ENCODE measurements around the gene LDAH.

LDAH gene

GRCh38 chr2:20663196-20664070, 159.5 kb downstream of the LDAH start:
- no peak for TF ChIP-seq CTCF (IDR thresholded peaks at IDR 0.05; ENCODE audit: borderline replicate concordance, control extremely low read depth, extremely low read depth, insufficient read depth, missing control alignments)
- in situ Hi-C loops (cut with MboI; ENCODE audit: low sequenced_read_pairs, unreplicated experiment): loop anchor here (10.0 kb wide), 1 partner anchor 301 kb away; no protein-coding TSS in a partner anchor
- no peak for DNase-seq (ENCODE audit: low spot score)

- DNase-seq (ENCODE audit: low spot score): no peak
- in situ Hi-C loops (cut with MboI; ENCODE audit: low sequenced_read_pairs, unreplicated experiment): loop anchor here (10.0 kb wide), 1 partner anchor 302 kb away; no protein-coding TSS in a partner anchor
- TF ChIP-seq CTCF (IDR thresholded peaks at IDR 0.05; ENCODE audit: borderline replicate concordance, control extremely low read depth, extremely low read depth, insufficient read depth, missing control alignments): no peak
Observed at GRCh38 chr2:20662308-20662937, 160.5 kb downstream of the LDAH start.

GRCh38 chr2:20661421-20662307, 161.2 kb downstream of the LDAH start:
- peak; percentile 84 for DNase-seq (ENCODE audit: low spot score)
- TF ChIP-seq CTCF (IDR thresholded peaks at IDR 0.05; ENCODE audit: borderline replicate concordance, control extremely low read depth, extremely low read depth, insufficient read depth, missing control alignments): peak; percentile 93

GRCh38 chr2:20660506-20661420, 162.1 kb downstream of the LDAH start:
- DNase-seq (ENCODE audit: low spot score): no peak
- in situ Hi-C loops (cut with MboI; ENCODE audit: low sequenced_read_pairs, unreplicated experiment): loop anchor here (10.0 kb wide), 1 partner anchor 304 kb away; no protein-coding TSS in a partner anchor
- no peak for TF ChIP-seq CTCF (IDR thresholded peaks at IDR 0.05; ENCODE audit: borderline replicate concordance, control extremely low read depth, extremely low read depth, insufficient read depth, missing control alignments)

More at GRCh38 chr2:20661421-20662307, 161.2 kb downstream of the LDAH start:
- in situ Hi-C loops (cut with MboI; ENCODE audit: low sequenced_read_pairs, unreplicated experiment): loop anchor here (10.0 kb wide), 1 partner anchor 303 kb away; no protein-coding TSS in a partner anchor

GRCh38 chr2:20657522-20658235, 165.2 kb downstream of the LDAH start:
- no peak for DNase-seq (ENCODE audit: low spot score)
- in situ Hi-C loops (cut with MboI; ENCODE audit: low sequenced_read_pairs, unreplicated experiment): no loop called here
- no peak for TF ChIP-seq CTCF (IDR thresholded peaks at IDR 0.05; ENCODE audit: borderline replicate concordance, control extremely low read depth, extremely low read depth, insufficient read depth, missing control alignments)

All from GM13976 (cell line).